Measurements from ENCODE around the gene FOXRED1. TPM values are rescaled to one million over a fixed set of nuclear protein-coding genes. Genes with fewer than 3 reads are reported as not detected.

The FOXRED1 gene
- total and polyA plus RNA-seq, 9 of the 15 experiments (the other 6 are each of a cell fraction or from before 2014, with no cell fraction given): 14.1 to 94.4 (median 53.1) TPM

DNA sequence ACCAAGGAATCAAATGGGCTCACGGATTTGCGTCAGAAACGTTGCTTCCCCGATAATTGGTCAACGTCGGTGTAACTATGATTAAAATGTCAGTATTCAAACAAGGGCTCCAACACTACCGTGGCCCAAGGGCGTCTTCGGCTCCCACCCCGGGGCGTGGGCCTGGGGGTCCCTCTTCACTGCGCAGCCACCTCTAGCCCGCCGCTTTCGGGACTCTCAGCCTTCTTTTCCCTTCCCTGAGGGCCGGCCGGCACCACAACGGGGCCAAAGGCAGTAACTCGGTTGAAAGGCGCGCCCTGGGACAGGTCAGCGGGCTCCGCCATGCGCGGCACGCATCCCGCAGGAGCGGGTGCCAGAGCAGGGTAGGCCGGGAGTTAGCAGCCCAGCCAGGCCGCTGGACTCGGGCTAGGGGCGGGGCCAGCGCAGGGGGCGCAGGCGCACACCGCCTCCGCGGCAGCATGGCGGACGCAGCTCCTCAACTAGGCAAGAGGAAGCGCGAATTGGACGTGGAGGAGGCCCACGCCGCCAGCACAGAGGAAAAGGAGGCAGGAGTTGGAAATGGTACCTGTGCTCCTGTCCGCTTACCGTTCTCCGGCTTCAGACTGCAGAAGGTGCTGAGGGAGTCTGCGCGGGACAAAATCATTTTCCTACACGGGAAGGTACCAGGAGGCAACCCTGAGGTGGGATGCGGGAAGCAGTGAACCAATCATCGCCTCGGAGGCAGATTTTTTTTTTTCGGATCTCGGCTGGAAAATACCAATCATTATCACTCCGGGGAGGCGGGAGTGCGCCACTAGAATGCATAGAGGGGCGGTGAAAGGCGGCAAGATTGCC, 34.9 kb downstream of the FOXRED1 start, which contains the start of gene DCPS (continued):
- TF ChIP-seq, protein P1, sequence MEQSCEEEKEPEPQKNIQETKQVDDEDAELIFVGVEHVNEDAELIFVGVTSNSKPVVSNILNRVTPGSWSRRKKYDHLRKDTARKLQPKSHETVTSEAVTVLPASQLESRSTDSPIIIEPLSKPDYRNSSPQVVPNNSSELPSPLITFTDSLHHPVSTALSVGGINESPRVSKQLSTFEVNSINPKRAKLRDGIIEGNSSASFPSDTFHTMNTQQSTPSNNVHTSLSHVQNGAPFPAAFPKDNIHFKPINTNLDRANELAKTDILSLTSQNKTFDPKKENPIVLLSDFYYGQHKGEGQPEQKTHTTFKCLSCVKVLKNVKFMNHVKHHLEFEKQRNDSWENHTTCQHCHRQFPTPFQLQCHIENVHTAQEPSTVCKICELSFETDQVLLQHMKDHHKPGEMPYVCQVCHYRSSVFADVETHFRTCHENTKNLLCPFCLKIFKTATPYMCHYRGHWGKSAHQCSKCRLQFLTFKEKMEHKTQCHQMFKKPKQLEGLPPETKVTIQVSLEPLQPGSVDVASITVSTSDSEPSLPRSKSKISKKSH (CRISPR knock-in tag; IDR thresholded peaks at IDR 0.05): no peak
- TF ChIP-seq, protein P2, sequence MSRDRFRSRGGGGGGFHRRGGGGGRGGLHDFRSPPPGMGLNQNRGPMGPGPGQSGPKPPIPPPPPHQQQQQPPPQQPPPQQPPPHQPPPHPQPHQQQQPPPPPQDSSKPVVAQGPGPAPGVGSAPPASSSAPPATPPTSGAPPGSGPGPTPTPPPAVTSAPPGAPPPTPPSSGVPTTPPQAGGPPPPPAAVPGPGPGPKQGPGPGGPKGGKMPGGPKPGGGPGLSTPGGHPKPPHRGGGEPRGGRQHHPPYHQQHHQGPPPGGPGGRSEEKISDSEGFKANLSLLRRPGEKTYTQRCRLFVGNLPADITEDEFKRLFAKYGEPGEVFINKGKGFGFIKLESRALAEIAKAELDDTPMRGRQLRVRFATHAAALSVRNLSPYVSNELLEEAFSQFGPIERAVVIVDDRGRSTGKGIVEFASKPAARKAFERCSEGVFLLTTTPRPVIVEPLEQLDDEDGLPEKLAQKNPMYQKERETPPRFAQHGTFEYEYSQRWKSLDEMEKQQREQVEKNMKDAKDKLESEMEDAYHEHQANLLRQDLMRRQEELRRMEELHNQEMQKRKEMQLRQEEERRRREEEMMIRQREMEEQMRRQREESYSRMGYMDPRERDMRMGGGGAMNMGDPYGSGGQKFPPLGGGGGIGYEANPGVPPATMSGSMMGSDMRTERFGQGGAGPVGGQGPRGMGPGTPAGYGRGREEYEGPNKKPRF (IDR thresholded peaks at IDR 0.05; ENCODE audit: low read depth, low read length): no peak
- peak; percentile 73; the same call in 1 of the 2 replicates for TF ChIP-seq CBFB (CRISPR knock-in tag; IDR thresholded peaks at IDR 0.05)
- TF ChIP-seq ZNF507 (tag; conservative IDR thresholded peaks at IDR 0.05): no peak
- TF ChIP-seq KHSRP (IDR thresholded peaks at IDR 0.05): no peak
- 0 out of 2 replicates have a peak, but pooled peaks have one; percentile 61 for TF ChIP-seq ZZZ3 (IDR thresholded peaks at IDR 0.05)
- TF ChIP-seq TOE1 (IDR thresholded peaks at IDR 0.05; ENCODE audit: borderline replicate concordance): peak; percentile 75; the same call in 1 of the 2 replicates
- 0 out of 2 replicates have a peak, but pooled peaks have one; percentile 28 for TF ChIP-seq TOE1 (CRISPR knock-in tag; IDR thresholded peaks at IDR 0.05; ENCODE audit: borderline replicate concordance, low read depth)
- peak; percentile 78 to 92; a peak in 3 of 4 replicates for TF ChIP-seq NONO (IDR thresholded peaks at IDR 0.05; ENCODE audit: low read depth in 2 of 2, low read length in 1 of 2)
- peak; percentile 74 for TF ChIP-seq MXI1 (IDR thresholded peaks at IDR 0.05; ENCODE audit: low read depth, low read length)
- TF ChIP-seq PTTG1 (tag; IDR thresholded peaks at IDR 0.05; ENCODE audit: low read depth): no peak
- TF ChIP-seq ZSCAN29 (IDR thresholded peaks at IDR 0.05): no peak
- TF ChIP-seq FOXK1 (CRISPR knock-in tag; IDR thresholded peaks at IDR 0.05; ENCODE audit: borderline replicate concordance): no peak
- TF ChIP-seq HMG20B (CRISPR knock-in tag; IDR thresholded peaks at IDR 0.05): no peak
- TF ChIP-seq HDAC1 (IDR thresholded peaks at IDR 0.05): peak in 1 of 2 experiments; percentile 79; a peak in 2 of 4 replicates
- TF ChIP-seq, protein P3, sequence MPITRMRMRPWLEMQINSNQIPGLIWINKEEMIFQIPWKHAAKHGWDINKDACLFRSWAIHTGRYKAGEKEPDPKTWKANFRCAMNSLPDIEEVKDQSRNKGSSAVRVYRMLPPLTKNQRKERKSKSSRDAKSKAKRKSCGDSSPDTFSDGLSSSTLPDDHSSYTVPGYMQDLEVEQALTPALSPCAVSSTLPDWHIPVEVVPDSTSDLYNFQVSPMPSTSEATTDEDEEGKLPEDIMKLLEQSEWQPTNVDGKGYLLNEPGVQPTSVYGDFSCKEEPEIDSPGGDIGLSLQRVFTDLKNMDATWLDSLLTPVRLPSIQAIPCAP (CRISPR knock-in tag; IDR thresholded peaks at IDR 0.05; ENCODE audit: borderline replicate concordance): no peak
- no peak for TF ChIP-seq NR1H2 (CRISPR knock-in tag; IDR thresholded peaks at IDR 0.05)
- TF ChIP-seq, protein P4, sequence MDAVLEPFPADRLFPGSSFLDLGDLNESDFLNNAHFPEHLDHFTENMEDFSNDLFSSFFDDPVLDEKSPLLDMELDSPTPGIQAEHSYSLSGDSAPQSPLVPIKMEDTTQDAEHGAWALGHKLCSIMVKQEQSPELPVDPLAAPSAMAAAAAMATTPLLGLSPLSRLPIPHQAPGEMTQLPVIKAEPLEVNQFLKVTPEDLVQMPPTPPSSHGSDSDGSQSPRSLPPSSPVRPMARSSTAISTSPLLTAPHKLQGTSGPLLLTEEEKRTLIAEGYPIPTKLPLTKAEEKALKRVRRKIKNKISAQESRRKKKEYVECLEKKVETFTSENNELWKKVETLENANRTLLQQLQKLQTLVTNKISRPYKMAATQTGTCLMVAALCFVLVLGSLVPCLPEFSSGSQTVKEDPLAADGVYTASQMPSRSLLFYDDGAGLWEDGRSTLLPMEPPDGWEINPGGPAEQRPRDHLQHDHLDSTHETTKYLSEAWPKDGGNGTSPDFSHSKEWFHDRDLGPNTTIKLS (IDR thresholded peaks at IDR 0.05; ENCODE audit: borderline replicate concordance, low read depth): no peak; the same call in 1 of the 2 replicates
- no peak for TF ChIP-seq MYNN (IDR thresholded peaks at IDR 0.05)
- no peak for TF ChIP-seq MYNN (CRISPR knock-in tag; IDR thresholded peaks at IDR 0.05)
- TF ChIP-seq ZNF224 (CRISPR knock-in tag; IDR thresholded peaks at IDR 0.05): no peak
- TF ChIP-seq MYC (IDR thresholded peaks at IDR 0.05; ENCODE audit: low read depth, low read length): peak; percentile 84
- no peak for TF ChIP-seq MYC (CRISPR knock-in tag; IDR thresholded peaks at IDR 0.05; ENCODE audit: borderline replicate concordance, low read depth)

All from K562 (cell line).